IMR-90 (cell line): Measurements from ENCODE around the gene ATG2A. TPM values are rescaled to one million over a fixed set of nuclear protein-coding genes. Genes with fewer than 3 reads are reported as not detected.

Source experiments
- ATAC-seq: fragments of 200-7000 bp; cut with Tn5 transposase; 2 replicates; pipeline ENCODE4 v1.9.1; 2020; ENCODE audit warnings: low read depth, mild to moderate bottlenecking, moderate library complexity
- BruUV-seq: library from RNA; stranded (reverse); fragments of 400-500 nt; replicated peaks from 2 replicates; lab custom pipeline; 2021; lab: Mats Ljungman, UMichigan
- CTCF ChIA-PET: fragments of 300-600 bp; formaldehyde crosslinking; extraction: SDS; loops from one replicate; lab custom pipeline; 2021; ENCODE audit warnings: antibody characterized with exemption; lab: Yijun Ruan, JAX
- POLR2A ChIA-PET: fragments of 300-600 bp; sonication (Branson Sonifier 250); formaldehyde crosslinking; loops from one replicate; lab custom pipeline; 2022; ENCODE audit warnings: antibody characterized with exemption; ENCODE audit not compliant: unreplicated experiment; lab: Charles Lee
- DNase-seq: peaks from one replicate; pipeline ENCODE4 v3.0.0; 2013
- H2AFZ ChIP-seq: replicated peaks from 2 replicates; pipeline ENCODE3; 2013; ENCODE audit warnings: low read length, mild to moderate bottlenecking; ENCODE audit not compliant: poor library complexity
- H2AK5ac ChIP-seq: 2 replicates; pipeline ENCODE4 v1.6.1; 2013; ENCODE audit warnings: low read depth, low read length, inconsistent platforms
- H2AK9ac ChIP-seq: replicated peaks from 2 replicates; pipeline ENCODE3; 2013; ENCODE audit warnings: mild to moderate bottlenecking, low read depth, low read length, moderate library complexity; ENCODE audit not compliant: poor library complexity
- H2BK120ac ChIP-seq: 2 replicates; pipeline ENCODE4 v1.6.1; 2013; ENCODE audit warnings: low read depth, low read length, inconsistent platforms
- H2BK15ac ChIP-seq: 3 replicates; pipeline ENCODE4 v1.6.1; 2013; ENCODE audit warnings: low read depth, low read length, inconsistent platforms
- H2BK20ac ChIP-seq: 2 replicates; pipeline ENCODE4 v1.6.1; 2013; ENCODE audit warnings: low read depth, mild to moderate bottlenecking, inconsistent platforms, low read length, moderate library complexity
- H2BK5ac ChIP-seq: 2 replicates; pipeline ENCODE4 v1.6.1; 2013; ENCODE audit warnings: mild to moderate bottlenecking, low read depth, low read length, inconsistent platforms; ENCODE audit not compliant: poor library complexity, severe bottlenecking
- H3K14ac ChIP-seq: replicated peaks from 2 replicates; pipeline ENCODE4 v1.6.1; 2013; ENCODE audit warnings: low read depth, low read length, inconsistent platforms
- H3K18ac ChIP-seq: 2 replicates; pipeline ENCODE4 v1.6.1; 2013; ENCODE audit warnings: low read depth, low read length, control low read depth
- H3K23ac ChIP-seq: 2 replicates; pipeline ENCODE4 v1.6.1; 2013; ENCODE audit warnings: low read depth, low read length, inconsistent platforms
- H3K27ac ChIP-seq: 2 replicates; pipeline ENCODE4 v1.5.1; 2013; ENCODE audit warnings: mild to moderate bottlenecking, control low read depth, low read length; ENCODE audit not compliant: insufficient read depth
- H3K27me3 ChIP-seq: 2 replicates; pipeline ENCODE4 v1.6.1; 2013; ENCODE audit warnings: low read length; ENCODE audit not compliant: control insufficient read depth, insufficient read depth
- H3K36me3 ChIP-seq: 2 replicates; pipeline ENCODE4 v1.6.1; 2013; ENCODE audit warnings: low read length, mixed read lengths; ENCODE audit not compliant: control insufficient read depth, insufficient read depth
- H3K4ac ChIP-seq: 2 replicates; pipeline ENCODE4 v1.6.1; 2013; ENCODE audit warnings: low read depth, low read length, inconsistent platforms
- H3K4me1 ChIP-seq: 2 replicates; pipeline ENCODE4 v1.6.1; 2013; ENCODE audit warnings: low read length, mixed read lengths; ENCODE audit not compliant: control insufficient read depth, insufficient read depth
- H3K4me2 ChIP-seq: 2 replicates; pipeline ENCODE4 v1.6.1; 2013; ENCODE audit warnings: low read depth, mild to moderate bottlenecking, control low read depth, low read length, moderate library complexity
- H3K4me3 ChIP-seq: 2 replicates; pipeline ENCODE4 v1.5.1; 2013; ENCODE audit warnings: low read depth, mild to moderate bottlenecking, control low read depth, low read length, moderate library complexity; ENCODE audit not compliant: insufficient read depth
- H3K56ac ChIP-seq: 2 replicates; pipeline ENCODE4 v1.6.1; 2013; ENCODE audit warnings: low read length, inconsistent platforms; ENCODE audit not compliant: insufficient read depth; ENCODE audit errors: extremely low read depth
- H3K79me1 ChIP-seq, 2 experiments: 2 replicates each; pipeline ENCODE4 v1.6.1; 2013; ENCODE audit warnings: low read length in 2 of 2, inconsistent platforms in 1 of 2, low read depth in 1 of 2
- H3K9ac ChIP-seq: 2 replicates; pipeline ENCODE4 v1.6.1; 2013; ENCODE audit warnings: low read depth, low read length, control low read depth
- H3K9me1 ChIP-seq: 2 replicates; pipeline ENCODE4 v1.6.1; 2013; ENCODE audit warnings: low read length, inconsistent platforms; ENCODE audit not compliant: insufficient read depth
- H3K9me3 ChIP-seq: 2 replicates; pipeline ENCODE4 v1.6.1; 2013; ENCODE audit warnings: low read length; ENCODE audit not compliant: control insufficient read depth, insufficient read depth
- H4K20me1 ChIP-seq: 2 replicates; pipeline ENCODE4 v1.6.1; 2013; ENCODE audit warnings: low read length, inconsistent platforms; ENCODE audit not compliant: insufficient read depth
- H4K5ac ChIP-seq: 2 replicates; pipeline ENCODE4 v1.6.1; 2013; ENCODE audit warnings: mild to moderate bottlenecking, low read depth, low read length, control low read depth
- H4K8ac ChIP-seq, 2 experiments: 2 replicates each; pipeline ENCODE4 v1.6.1; 2013; ENCODE audit warnings: low read depth in 2 of 2, low read length in 2 of 2, control low read depth in 1 of 2, inconsistent platforms in 1 of 2
- H4K91ac ChIP-seq: 2 replicates; pipeline ENCODE4 v1.6.1; 2013; ENCODE audit warnings: low read depth, low read length, inconsistent platforms; ENCODE audit not compliant: insufficient read depth
- BHLHE40 ChIP-seq: fragments of 150-350 bp; IDR thresholded peaks from 2 replicates; pipeline ENCODE4 v1.6.1; 2016; ENCODE audit warnings: mild to moderate bottlenecking, low read depth, low read length
- CEBPB ChIP-seq: IDR thresholded peaks from 2 replicates; pipeline ENCODE4 v1.6.1; 2012; ENCODE audit warnings: low read depth, low read length, improper control_type of control experiment
- CHD1 ChIP-seq: IDR thresholded peaks from 2 replicates; pipeline ENCODE4 v1.6.1; 2012; ENCODE audit warnings: low read depth, low read length, improper control_type of control experiment
- CTCF ChIP-seq: conservative IDR thresholded peaks from 2 replicates; pipeline ENCODE4 v1.5.1; 2012; ENCODE audit warnings: mild to moderate bottlenecking, low read depth, low read length, improper control_type of control experiment
- FOS ChIP-seq: fragments of 150-350 bp; IDR thresholded peaks from 2 replicates; pipeline ENCODE4 v1.6.1; 2016; ENCODE audit warnings: low read depth, low read length
- MAZ ChIP-seq: IDR thresholded peaks from 2 replicates; pipeline ENCODE4 v1.6.1; 2012; ENCODE audit warnings: low read depth, mild to moderate bottlenecking, low read length, improper control_type of control experiment, moderate library complexity, borderline replicate concordance
- MXI1 ChIP-seq: IDR thresholded peaks from 2 replicates; pipeline ENCODE4 v1.6.1; 2012; ENCODE audit warnings: low read depth, mild to moderate bottlenecking, low read length, moderate library complexity, borderline replicate concordance
- RAD21 ChIP-seq: IDR thresholded peaks from 2 replicates; pipeline ENCODE4 v1.6.1; 2012; ENCODE audit warnings: low read length, improper control_type of control experiment
- RCOR1 ChIP-seq: IDR thresholded peaks from 2 replicates; pipeline ENCODE4 v1.6.1; 2012; ENCODE audit warnings: mild to moderate bottlenecking, low read length, improper control_type of control experiment; ENCODE audit not compliant: insufficient replicate concordance
- RFX5 ChIP-seq: IDR thresholded peaks from 2 replicates; pipeline ENCODE4 v1.8.0; 2012; ENCODE audit warnings: low read depth, mild to moderate bottlenecking, low read length, moderate library complexity
- SMC3 ChIP-seq: fragments of 150-350 bp; IDR thresholded peaks from 2 replicates; pipeline ENCODE4 v1.6.1; 2016; ENCODE audit warnings: low read depth, mild to moderate bottlenecking, antibody characterized with exemption, low read length, moderate library complexity
- WGBS, 2 experiments: methylation state at CpG; one replicate each; pipeline versions ENCODE4 v1.1.5 to v1.1.7; 2013; ENCODE audit warnings: missing lambda C conversion rate in 2 of 2; ENCODE audit not compliant: insufficient read length in 1 of 2; ENCODE audit errors: extremely low coverage in 2 of 2; 5-methylcytosine and 5-hydroxymethylcytosine counted together
- dilution Hi-C: fragments of 300-500 bp; cut with HindIII; formaldehyde crosslinking; loops from one replicate; pipeline ENCODE4 v1.14.3; 2018; ENCODE audit warnings: low sequenced_read_pairs; ENCODE audit not compliant: unreplicated experiment
- in situ Hi-C: fragments of 300-500 bp; cut with MboI; formaldehyde crosslinking; loops from 3 replicates; pipeline ENCODE4 v1.14.3; 2019; ENCODE audit warnings: low sequenced_read_pairs, inconsistent platforms, mixed read lengths
- intact Hi-C: fragments of 100-400 bp; cut with micrococcal nuclease; formaldehyde crosslinking; loops from 2 replicates; pipeline ENCODE4 v1.10.0; 2022
- polyA plus RNA-seq, 3 experiments: library from polyadenylated mRNA; depleted of rRNA; stranded (reverse); fragments of >200 nt; gene quantifications; 2 replicates each; pipeline ENCODE4 v1.2.3, GENCODE V29; 2012; ENCODE audit warnings: low replicate concordance in 1 of 3
- total RNA-seq: library from RNA; depleted of rRNA; stranded (reverse); fragments of >200 nt; gene quantifications from 2 replicates; pipeline ENCODE4 v1.2.3, GENCODE V29; 2012

Gene ATG2A
- total and polyA plus RNA-seq, 2 of the 4 experiments (the other 2 are of a cell fraction): 3.2 to 10.5 TPM

- TF ChIP-seq FOS: no peak
Measured at GRCh38 chr11:64850979-64851567, 65.9 kb downstream of the ATG2A start (continued).

DNA sequence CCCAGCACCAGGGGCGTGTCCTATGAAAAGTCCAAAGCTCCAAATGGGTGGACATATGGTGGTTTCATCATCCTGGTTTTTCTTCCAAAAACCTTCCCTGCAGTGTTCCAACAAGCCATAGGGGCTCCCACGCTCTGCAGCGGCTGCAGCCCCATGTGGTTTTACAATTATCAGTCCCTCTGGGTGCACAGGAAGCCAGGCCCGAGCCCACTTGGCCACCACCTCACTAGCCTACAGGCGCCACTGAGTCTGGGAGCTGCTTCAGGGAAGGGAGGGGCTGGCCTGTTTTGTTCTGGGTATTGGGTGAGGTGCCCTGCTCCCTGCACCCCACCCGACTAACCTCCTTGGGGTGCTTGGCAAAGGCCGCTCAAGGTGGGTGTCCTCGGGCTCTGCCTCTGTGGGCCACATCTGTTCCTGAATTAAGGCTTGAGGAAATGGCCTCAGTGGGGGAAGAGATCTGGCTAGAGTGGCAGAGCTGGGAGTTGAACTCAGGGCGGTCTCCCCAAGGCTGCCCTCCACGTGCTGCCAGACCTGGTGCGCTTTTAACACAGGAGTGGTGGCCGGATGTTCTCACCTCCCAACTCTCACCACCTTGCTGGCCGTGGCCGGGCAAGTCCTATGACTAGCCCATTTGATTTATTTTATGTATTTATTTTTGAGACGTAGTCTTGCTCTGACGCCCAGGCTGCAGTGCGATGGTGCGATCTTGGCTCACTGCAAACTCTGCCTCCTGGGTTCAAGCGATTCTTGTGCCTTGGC, 67.2 kb downstream of the ATG2A start:
- dilution Hi-C loops (no loop called here), in situ Hi-C loops (loop anchor here (5.0 to 10.0 kb wide), 2 partner anchors 43 to 155 kb away; no protein-coding TSS in a partner anchor)
- TF ChIP-seq CTCF (peak; percentile 33; the same call in 1 of the 2 replicates), SMC3 (no peak), CHD1 (no peak), FOS (no peak), RCOR1 (no peak), RFX5 (no peak), BHLHE40 (no peak), RAD21 (peak; percentile 26; the same call in 1 of the 2 replicates), MAZ (no peak), CEBPB (no peak), MXI1 (no peak)

More for the DNA sequence above, 67.2 kb downstream of the ATG2A start:
- no TSS peak for BruUV-seq
- peaks cover 16% of the 10 kb centered on the region for H3K36me3 ChIP-seq
- ATAC-seq (no peak), DNase-seq (no peak)
- POLR2A ChIA-PET: interaction anchor here (1.6 kb wide), 1 partner anchor 28 kb away, joined by 6 read pairs; no protein-coding TSS in a partner anchor
- CTCF ChIA-PET: interaction anchor here (1.4 to 3.1 kb wide), 2 partner anchors 19 to 44 kb away, joined by 4 to 14 read pairs; no protein-coding TSS in a partner anchor
- intact Hi-C loops: loop anchor here (5.0 kb wide), 1 partner anchor 148 kb away; the partner anchor contains the start of gene BATF2
- no peak overlapping the region for H3K4me2 ChIP-seq
- H3K9me1 ChIP-seq: peaks cover 11% of the 10 kb centered on the region
- no peak overlapping the region for H3K56ac ChIP-seq
- H3K9me3 ChIP-seq: no peaks in the 10 kb centered on the region
- H3K27ac ChIP-seq: peak overlapping the region; percentile 4; the same call in 1 of the 2 replicates
- no peaks in the 10 kb centered on the region for H3K27me3 ChIP-seq
- no peak overlapping the region for H4K91ac ChIP-seq
- no CpG with 5 or more reads among the region's 19 CpGs for WGBS, 2 experiments
- no peak overlapping the region for H3K23ac ChIP-seq
- H3K4ac ChIP-seq: peak overlapping the region; percentile 51
- peaks cover 19% of the 10 kb centered on the region for H3K4me1 ChIP-seq
- peaks cover 11 to 53% of the 10 kb centered on the region in 2 experiments; a peak in 3 of 4 replicates for H3K79me1 ChIP-seq
- peak overlapping the region; percentile 15 for H2AK9ac ChIP-seq
- peak overlapping the region; percentile 17 for H2AFZ ChIP-seq
- no peak overlapping the region; the same call in 1 of the 2 replicates for H4K5ac ChIP-seq
- no peak overlapping the region for H3K4me3 ChIP-seq
- H2BK5ac ChIP-seq: no peak overlapping the region
- H2BK120ac ChIP-seq: no peak overlapping the region
- H4K20me1 ChIP-seq: peaks cover 5% of the 10 kb centered on the region; the same call in 1 of the 2 replicates
- H2BK20ac ChIP-seq: no peak overlapping the region
- H3K9ac ChIP-seq: no peak overlapping the region
- peak overlapping the region; percentile 56 for H2AK5ac ChIP-seq
- no peak overlapping the region; the same call in 2 of the 3 replicates for H2BK15ac ChIP-seq
- H3K14ac ChIP-seq: no peak overlapping the region
- H3K18ac ChIP-seq: no peak overlapping the region
- H4K8ac ChIP-seq: peak overlapping the region in 1 of 2 experiments; percentile 21; a peak in 1 of 4 replicates
